ENCODE results near the gene IKBKE. TPM values are rescaled to one million over a fixed set of nuclear protein-coding genes. Genes with fewer than 3 reads are reported as not detected.

The IKBKE gene
- total and polyA plus RNA-seq, 10 of the 15 experiments (the other 5 are each of a cell fraction or from before 2014, with no cell fraction given): 12.8 to 35.1 (median 23.1) TPM

GRCh38 chr1:206513312-206514111, 43.2 kb downstream of the IKBKE start:
- no peak overlapping the region for H3K4me2 ChIP-seq (ENCODE audit: control insufficient read depth, insufficient read depth)

More at GRCh38 chr1:206513312-206514111, 43.2 kb downstream of the IKBKE start:
- H3K27me3 ChIP-seq (replicated peaks in 1 of 2; ENCODE audit: control insufficient read depth in 2 of 2, insufficient read depth in 2 of 2, low read length in 1 of 2): no peaks in the 10 kb centered on the region
- H3K4me3 ChIP-seq: no peak overlapping the region
- BruUV-seq (replicated peaks): no TSS peak
- peaks cover 7% of the 10 kb centered on the region; the same call in 1 of the 2 replicates for H3K4me1 ChIP-seq (ENCODE audit: control insufficient read depth, insufficient read depth, low read length)
- POLR2A ChIA-PET: no interaction called here
- H3K27ac ChIP-seq (ENCODE audit: control insufficient read depth, insufficient read depth): no peak overlapping the region
- FAIRE-seq: no peak
- no peaks in the 10 kb centered on the region for H3K9me3 ChIP-seq (replicated peaks; ENCODE audit: control insufficient read depth, insufficient read depth, low read length)
- in situ Hi-C loops (cut with MboI) (no loop called here), intact Hi-C loops (cut with micrococcal nuclease; ENCODE audit: unreplicated experiment) (no loop called here)
- CTCF ChIA-PET: interaction anchor here (2.1 kb wide), 1 partner anchor 32 kb away, joined by 11 read pairs; no protein-coding TSS in a partner anchor
- no peak for ATAC-seq
- SMC1A ChIA-PET (ENCODE audit: uncharacterized antibody, unreplicated experiment): interaction anchor here (0.9 to 1.7 kb wide), 3 partner anchors 20 to 67 kb away, joined by 3 to 4 read pairs (median 4); no protein-coding TSS in a partner anchor
- RAD21 ChIA-PET (ENCODE audit: unreplicated experiment): no interaction called here
- no peak overlapping the region for H3K9ac ChIP-seq (ENCODE audit: control insufficient read depth, insufficient read depth, low read length)
- no peak for DNase-seq (ENCODE audit: low read depth, low spot score)
- H3K79me2 ChIP-seq (ENCODE audit: control insufficient read depth, insufficient read depth, low read length): no peaks in the 10 kb centered on the region
- no peak overlapping the region for H2AFZ ChIP-seq (ENCODE audit: control insufficient read depth, low read depth, low read length)
- H3K36me3 ChIP-seq (ENCODE audit: control insufficient read depth in 2 of 2, insufficient read depth in 2 of 2, low read length in 1 of 2): no peaks in the 10 kb centered on the region; a peak in 1 of 4 replicates
- TF ChIP-seq RAD51 (IDR thresholded peaks at IDR 0.05) (no peak), TAF1 (IDR thresholded peaks at IDR 0.05; ENCODE audit: borderline replicate concordance, low read depth, low read length) (no peak), YY1 (IDR thresholded peaks at IDR 0.05; ENCODE audit: low read depth, low read length) (no peak), CEBPB (IDR thresholded peaks at IDR 0.05; ENCODE audit: borderline replicate concordance in 1 of 2, low read depth in 2 of 2, low read length in 2 of 2) (no peak), RBBP5 (conservative IDR thresholded peaks at IDR 0.05) (no peak), USF1 (IDR thresholded peaks at IDR 0.05; ENCODE audit: borderline replicate concordance, extremely low read length, insufficient read depth, low read depth, low read length) (no peak), IRF5 (IDR thresholded peaks at IDR 0.05; ENCODE audit: borderline replicate concordance) (no peak), ZSCAN29 (IDR thresholded peaks at IDR 0.05) (no peak), ETV6 (conservative IDR thresholded peaks at IDR 0.05 in 1 of 2, IDR thresholded peaks at IDR 0.05 in 1 of 2; ENCODE audit: borderline replicate concordance in 1 of 2, low read depth in 1 of 2) (no peak), TBL1XR1 (IDR thresholded peaks at IDR 0.05; ENCODE audit: low read depth, low read length) (no peak), SREBF2 (IDR thresholded peaks at IDR 0.05; ENCODE audit: low read length) (no peak), DPF2 (IDR thresholded peaks at IDR 0.05) (no peak), MLLT1 (IDR thresholded peaks at IDR 0.05) (no peak), TCF12 (IDR thresholded peaks at IDR 0.05; ENCODE audit: low read depth, low read length) (no peak), ZNF622 (IDR thresholded peaks at IDR 0.05) (no peak), RAD21 (IDR thresholded peaks at IDR 0.05; ENCODE audit: insufficient read depth, low read depth, low read length) (no peak), ASH2L (IDR thresholded peaks at IDR 0.05; ENCODE audit: borderline replicate concordance, low read depth) (no peak), SMC3 (IDR thresholded peaks at IDR 0.05; ENCODE audit: borderline replicate concordance, low read length) (no peak), SPI1 (IDR thresholded peaks at IDR 0.05; ENCODE audit: borderline replicate concordance, insufficient read depth, low read depth, low read length) (no peak), MXI1 (IDR thresholded peaks at IDR 0.05; ENCODE audit: low read depth, low read length) (no peak)
- H4K20me1 ChIP-seq (ENCODE audit: control insufficient read depth, insufficient read depth): no peaks in the 10 kb centered on the region
- WGBS (ENCODE audit: insufficient coverage, insufficient replicate concordance, low lambda C conversion rate, missing lambda C conversion rate): 75% methylated on average over 11 of the region's 11 CpGs

Measured in GM12878 (cell line).